ENCODE data around the gene PPP1R37.
A peak's percentile ranks its signal among the peaks of the same experiment; 100 is the strongest.
"Not testable (repeated sequence)": the region's sequence is repeated elsewhere in the genome, so short reads cannot be mapped to it uniquely, and the experiment has no call there.

PPP1R37 gene

GRCh38 chr19:45104658-45105349, 11.8 kb downstream of the PPP1R37 start:
- DNase-seq (ENCODE audit: low read depth) = no peak
- TF ChIP-seq CTCF (IDR thresholded peaks at IDR 0.05; ENCODE audit: low read depth, low read length, missing control alignments) = no peak
- H3K4me3 ChIP-seq (ENCODE audit: low read depth, low read length) = no peak overlapping the region

GRCh38 chr19:45106363-45106762, 13.4 kb downstream of the PPP1R37 start:
- not testable (repeated sequence) for H3K4me3 ChIP-seq (ENCODE audit: low read depth, low read length); DNase-seq (ENCODE audit: low read depth)

- DNase-seq (ENCODE audit: low read depth) = no peak
- H3K4me3 ChIP-seq (ENCODE audit: low read depth, low read length) = no peak overlapping the region
- no peak for TF ChIP-seq CTCF (IDR thresholded peaks at IDR 0.05; ENCODE audit: low read depth, low read length, missing control alignments)
Observed at GRCh38 chr19:45107621-45108150, 14.7 kb downstream of the PPP1R37 start.

GRCh38 chr19:45110851-45111266, 17.9 kb downstream of the PPP1R37 start:
- no peak overlapping the region for H3K4me3 ChIP-seq (ENCODE audit: low read depth, low read length)
- DNase-seq (ENCODE audit: low read depth) = no peak
- TF ChIP-seq CTCF (IDR thresholded peaks at IDR 0.05; ENCODE audit: low read depth, low read length, missing control alignments) = no peak

- DNase-seq (ENCODE audit: low read depth) = no peak
- no peak overlapping the region for H3K4me3 ChIP-seq (ENCODE audit: low read depth, low read length)
- TF ChIP-seq CTCF (IDR thresholded peaks at IDR 0.05; ENCODE audit: low read depth, low read length, missing control alignments) = peak; percentile 27
Observed at GRCh38 chr19:45112111-45112827, 19.3 kb downstream of the PPP1R37 start.

- no peak overlapping the region for H3K4me3 ChIP-seq (ENCODE audit: low read depth, low read length)
- no peak for DNase-seq (ENCODE audit: low read depth)
- TF ChIP-seq CTCF (IDR thresholded peaks at IDR 0.05; ENCODE audit: low read depth, low read length, missing control alignments) = no peak
Observed at GRCh38 chr19:45113628-45114027, 20.6 kb downstream of the PPP1R37 start.

GRCh38 chr19:45114116-45114515, 21.1 kb downstream of the PPP1R37 start:
- no peak for DNase-seq (ENCODE audit: low read depth)
- no peak for TF ChIP-seq CTCF (IDR thresholded peaks at IDR 0.05; ENCODE audit: low read depth, low read length, missing control alignments)
- H3K4me3 ChIP-seq (ENCODE audit: low read depth, low read length) = no peak overlapping the region
